IMR-90 (cell line): ENCODE results near the gene C10orf90. TPM values are rescaled to one million over a fixed set of nuclear protein-coding genes. Genes with fewer than 3 reads are reported as not detected.

ENCODE experiments used
- ATAC-seq: fragments of 200-7000 bp; cut with Tn5 transposase; 2 replicates; pipeline ENCODE4 v1.9.1; 2020; ENCODE audit warnings: low read depth, mild to moderate bottlenecking, moderate library complexity
- BruUV-seq: library from RNA; stranded (reverse); fragments of 400-500 nt; replicated peaks from 2 replicates; lab custom pipeline; 2021; lab: Mats Ljungman, UMichigan
- CTCF ChIA-PET: fragments of 300-600 bp; formaldehyde crosslinking; extraction: SDS; loops from one replicate; lab custom pipeline; 2021; ENCODE audit warnings: antibody characterized with exemption; lab: Yijun Ruan, JAX
- POLR2A ChIA-PET: fragments of 300-600 bp; sonication (Branson Sonifier 250); formaldehyde crosslinking; loops from one replicate; lab custom pipeline; 2022; ENCODE audit warnings: antibody characterized with exemption; ENCODE audit not compliant: unreplicated experiment; lab: Charles Lee
- DNase-seq: peaks from one replicate; pipeline ENCODE4 v3.0.0; 2013
- H2AFZ ChIP-seq: replicated peaks from 2 replicates; pipeline ENCODE3; 2013; ENCODE audit warnings: low read length, mild to moderate bottlenecking; ENCODE audit not compliant: poor library complexity
- H2AK5ac ChIP-seq: 2 replicates; pipeline ENCODE4 v1.6.1; 2013; ENCODE audit warnings: low read depth, low read length, inconsistent platforms
- H2AK9ac ChIP-seq: replicated peaks from 2 replicates; pipeline ENCODE3; 2013; ENCODE audit warnings: mild to moderate bottlenecking, low read depth, low read length, moderate library complexity; ENCODE audit not compliant: poor library complexity
- H2BK120ac ChIP-seq: 2 replicates; pipeline ENCODE4 v1.6.1; 2013; ENCODE audit warnings: low read depth, low read length, inconsistent platforms
- H2BK15ac ChIP-seq: 3 replicates; pipeline ENCODE4 v1.6.1; 2013; ENCODE audit warnings: low read depth, low read length, inconsistent platforms
- H2BK20ac ChIP-seq: 2 replicates; pipeline ENCODE4 v1.6.1; 2013; ENCODE audit warnings: low read depth, mild to moderate bottlenecking, inconsistent platforms, low read length, moderate library complexity
- H2BK5ac ChIP-seq: 2 replicates; pipeline ENCODE4 v1.6.1; 2013; ENCODE audit warnings: mild to moderate bottlenecking, low read depth, low read length, inconsistent platforms; ENCODE audit not compliant: poor library complexity, severe bottlenecking
- H3K14ac ChIP-seq: replicated peaks from 2 replicates; pipeline ENCODE4 v1.6.1; 2013; ENCODE audit warnings: low read depth, low read length, inconsistent platforms
- H3K18ac ChIP-seq: 2 replicates; pipeline ENCODE4 v1.6.1; 2013; ENCODE audit warnings: low read depth, low read length, control low read depth
- H3K23ac ChIP-seq: 2 replicates; pipeline ENCODE4 v1.6.1; 2013; ENCODE audit warnings: low read depth, low read length, inconsistent platforms
- H3K27ac ChIP-seq: 2 replicates; pipeline ENCODE4 v1.5.1; 2013; ENCODE audit warnings: mild to moderate bottlenecking, control low read depth, low read length; ENCODE audit not compliant: insufficient read depth
- H3K27me3 ChIP-seq: 2 replicates; pipeline ENCODE4 v1.6.1; 2013; ENCODE audit warnings: low read length; ENCODE audit not compliant: control insufficient read depth, insufficient read depth
- H3K36me3 ChIP-seq: 2 replicates; pipeline ENCODE4 v1.6.1; 2013; ENCODE audit warnings: low read length, mixed read lengths; ENCODE audit not compliant: control insufficient read depth, insufficient read depth
- H3K4ac ChIP-seq: 2 replicates; pipeline ENCODE4 v1.6.1; 2013; ENCODE audit warnings: low read depth, low read length, inconsistent platforms
- H3K4me1 ChIP-seq: 2 replicates; pipeline ENCODE4 v1.6.1; 2013; ENCODE audit warnings: low read length, mixed read lengths; ENCODE audit not compliant: control insufficient read depth, insufficient read depth
- H3K4me2 ChIP-seq: 2 replicates; pipeline ENCODE4 v1.6.1; 2013; ENCODE audit warnings: low read depth, mild to moderate bottlenecking, control low read depth, low read length, moderate library complexity
- H3K4me3 ChIP-seq: 2 replicates; pipeline ENCODE4 v1.5.1; 2013; ENCODE audit warnings: low read depth, mild to moderate bottlenecking, control low read depth, low read length, moderate library complexity; ENCODE audit not compliant: insufficient read depth
- H3K56ac ChIP-seq: 2 replicates; pipeline ENCODE4 v1.6.1; 2013; ENCODE audit warnings: low read length, inconsistent platforms; ENCODE audit not compliant: insufficient read depth; ENCODE audit errors: extremely low read depth
- H3K79me1 ChIP-seq, 2 experiments: 2 replicates each; pipeline ENCODE4 v1.6.1; 2013; ENCODE audit warnings: low read length in 2 of 2, inconsistent platforms in 1 of 2, low read depth in 1 of 2
- H3K9ac ChIP-seq: 2 replicates; pipeline ENCODE4 v1.6.1; 2013; ENCODE audit warnings: low read depth, low read length, control low read depth
- H3K9me1 ChIP-seq: 2 replicates; pipeline ENCODE4 v1.6.1; 2013; ENCODE audit warnings: low read length, inconsistent platforms; ENCODE audit not compliant: insufficient read depth
- H3K9me3 ChIP-seq: 2 replicates; pipeline ENCODE4 v1.6.1; 2013; ENCODE audit warnings: low read length; ENCODE audit not compliant: control insufficient read depth, insufficient read depth
- H4K20me1 ChIP-seq: 2 replicates; pipeline ENCODE4 v1.6.1; 2013; ENCODE audit warnings: low read length, inconsistent platforms; ENCODE audit not compliant: insufficient read depth
- H4K5ac ChIP-seq: 2 replicates; pipeline ENCODE4 v1.6.1; 2013; ENCODE audit warnings: mild to moderate bottlenecking, low read depth, low read length, control low read depth
- H4K8ac ChIP-seq, 2 experiments: 2 replicates each; pipeline ENCODE4 v1.6.1; 2013; ENCODE audit warnings: low read depth in 2 of 2, low read length in 2 of 2, control low read depth in 1 of 2, inconsistent platforms in 1 of 2
- H4K91ac ChIP-seq: 2 replicates; pipeline ENCODE4 v1.6.1; 2013; ENCODE audit warnings: low read depth, low read length, inconsistent platforms; ENCODE audit not compliant: insufficient read depth
- CEBPB ChIP-seq: IDR thresholded peaks from 2 replicates; pipeline ENCODE4 v1.6.1; 2012; ENCODE audit warnings: low read depth, low read length, improper control_type of control experiment
- CHD1 ChIP-seq: IDR thresholded peaks from 2 replicates; pipeline ENCODE4 v1.6.1; 2012; ENCODE audit warnings: low read depth, low read length, improper control_type of control experiment
- FOS ChIP-seq: fragments of 150-350 bp; IDR thresholded peaks from 2 replicates; pipeline ENCODE4 v1.6.1; 2016; ENCODE audit warnings: low read depth, low read length
- MAZ ChIP-seq: IDR thresholded peaks from 2 replicates; pipeline ENCODE4 v1.6.1; 2012; ENCODE audit warnings: low read depth, mild to moderate bottlenecking, low read length, improper control_type of control experiment, moderate library complexity, borderline replicate concordance
- MXI1 ChIP-seq: IDR thresholded peaks from 2 replicates; pipeline ENCODE4 v1.6.1; 2012; ENCODE audit warnings: low read depth, mild to moderate bottlenecking, low read length, moderate library complexity, borderline replicate concordance
- NFE2L2 ChIP-seq: fragments of 150-350 bp; IDR thresholded peaks from 2 replicates; pipeline ENCODE4 v1.6.1; 2016; ENCODE audit warnings: low read depth, mild to moderate bottlenecking, low read length
- POLR2A ChIP-seq: IDR thresholded peaks from 2 replicates; pipeline ENCODE4 v1.6.1; 2012; ENCODE audit warnings: mild to moderate bottlenecking, low read depth, low read length
- RFX5 ChIP-seq: IDR thresholded peaks from 2 replicates; pipeline ENCODE4 v1.8.0; 2012; ENCODE audit warnings: low read depth, mild to moderate bottlenecking, low read length, moderate library complexity
- SMC3 ChIP-seq: fragments of 150-350 bp; IDR thresholded peaks from 2 replicates; pipeline ENCODE4 v1.6.1; 2016; ENCODE audit warnings: low read depth, mild to moderate bottlenecking, antibody characterized with exemption, low read length, moderate library complexity
- WGBS, 2 experiments: methylation state at CpG; one replicate each; pipeline versions ENCODE4 v1.1.5 to v1.1.7; 2013; ENCODE audit warnings: missing lambda C conversion rate in 2 of 2; ENCODE audit not compliant: insufficient read length in 1 of 2; ENCODE audit errors: extremely low coverage in 2 of 2; 5-methylcytosine and 5-hydroxymethylcytosine counted together
- dilution Hi-C: fragments of 300-500 bp; cut with HindIII; formaldehyde crosslinking; loops from one replicate; pipeline ENCODE4 v1.14.3; 2018; ENCODE audit warnings: low sequenced_read_pairs; ENCODE audit not compliant: unreplicated experiment
- in situ Hi-C: fragments of 300-500 bp; cut with MboI; formaldehyde crosslinking; loops from 3 replicates; pipeline ENCODE4 v1.14.3; 2019; ENCODE audit warnings: low sequenced_read_pairs, inconsistent platforms, mixed read lengths
- intact Hi-C: fragments of 100-400 bp; cut with micrococcal nuclease; formaldehyde crosslinking; loops from 2 replicates; pipeline ENCODE4 v1.10.0; 2022
- polyA plus RNA-seq, 3 experiments: library from polyadenylated mRNA; depleted of rRNA; stranded (reverse); fragments of >200 nt; gene quantifications; 2 replicates each; pipeline ENCODE4 v1.2.3, GENCODE V29; 2012; ENCODE audit warnings: low replicate concordance in 1 of 3
- total RNA-seq: library from RNA; depleted of rRNA; stranded (reverse); fragments of >200 nt; gene quantifications from 2 replicates; pipeline ENCODE4 v1.2.3, GENCODE V29; 2012
- TF ChIP-seq, protein P1 (sequence below): fragments of 150-350 bp; IDR thresholded peaks from 2 replicates; pipeline ENCODE4 v1.6.1; 2016; ENCODE audit warnings: low read depth, mild to moderate bottlenecking, low read length, moderate library complexity, borderline replicate concordance
- TF ChIP-seq, protein P2 (sequence below): conservative IDR thresholded peaks from 2 replicates; pipeline ENCODE4 v1.5.1; 2012; ENCODE audit warnings: mild to moderate bottlenecking, low read depth, low read length, improper control_type of control experiment
- TF ChIP-seq, protein P3 (sequence below): fragments of 150-350 bp; IDR thresholded peaks from 2 replicates; pipeline ENCODE4 v1.6.1; 2017; ENCODE audit warnings: mild to moderate bottlenecking, antibody characterized with exemption, low read length, low read depth

C10orf90 gene
- total and polyA plus RNA-seq, 2 of the 4 experiments (the other 2 are of a cell fraction) = 0.05 to 0.18 TPM

DNA sequence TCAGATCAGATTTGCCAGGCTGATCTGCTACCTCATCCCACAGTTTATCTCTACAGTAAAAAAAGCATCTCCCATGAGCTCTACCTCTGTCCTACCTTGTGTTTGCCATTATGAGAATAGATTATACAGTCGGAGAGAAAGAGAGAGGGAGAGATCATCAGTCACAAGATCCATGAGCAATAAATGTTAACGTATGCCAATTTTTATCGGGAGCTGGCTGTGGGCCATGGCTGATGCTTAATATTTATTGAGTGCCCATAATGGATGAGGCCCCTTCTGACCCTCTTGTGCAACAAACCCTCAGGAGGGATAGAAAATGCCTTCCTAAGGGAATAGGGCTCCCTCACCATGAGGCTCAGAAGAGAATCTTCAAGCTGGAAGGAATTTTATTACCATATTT, 52.8 kb downstream of the C10orf90 start:
- Histone ChIP-seq H3K79me1 (no peaks in the 10 kb centered on the region), H2BK5ac (no peak overlapping the region), H2BK15ac (no peak overlapping the region), H3K27ac (no peak overlapping the region), H3K4me1 (no peaks in the 10 kb centered on the region), H4K91ac (no peak overlapping the region), H3K18ac (no peak overlapping the region), H2AK9ac (no peak overlapping the region), H3K4me3 (no peak overlapping the region), H3K23ac (no peak overlapping the region), H4K8ac (no peak overlapping the region), H3K36me3 (no peaks in the 10 kb centered on the region), H2BK120ac (no peak overlapping the region), H3K27me3 (no peaks in the 10 kb centered on the region), H3K9ac (no peak overlapping the region), H3K4me2 (no peak overlapping the region), H3K9me1 (no peaks in the 10 kb centered on the region), H3K4ac (no peak overlapping the region), H4K20me1 (no peaks in the 10 kb centered on the region), H3K14ac (no peak overlapping the region), H4K5ac (no peak overlapping the region), H3K56ac (no peak overlapping the region), H2AK5ac (no peak overlapping the region), H2AFZ (no peak overlapping the region), H3K9me3 (no peaks in the 10 kb centered on the region), H2BK20ac (no peak overlapping the region)
- ChIA-PET CTCF (no interaction called here), POLR2A (no interaction called here)
- no TSS peak for BruUV-seq
- ATAC-seq = no peak
- in situ Hi-C loops (no loop called here), dilution Hi-C loops (no loop called here), intact Hi-C loops (no loop called here)
- DNase-seq = no peak
- WGBS, 2 experiments = no CpG with 5 or more reads among the region's 3 CpGs
- TF ChIP-seq POLR2A (no peak), MXI1 (no peak), FOS (no peak), RFX5 (no peak), SMC3 (no peak), CHD1 (no peak), CEBPB (no peak), MAZ (no peak), NFE2L2 (no peak)
- TF ChIP-seq, protein P1, sequence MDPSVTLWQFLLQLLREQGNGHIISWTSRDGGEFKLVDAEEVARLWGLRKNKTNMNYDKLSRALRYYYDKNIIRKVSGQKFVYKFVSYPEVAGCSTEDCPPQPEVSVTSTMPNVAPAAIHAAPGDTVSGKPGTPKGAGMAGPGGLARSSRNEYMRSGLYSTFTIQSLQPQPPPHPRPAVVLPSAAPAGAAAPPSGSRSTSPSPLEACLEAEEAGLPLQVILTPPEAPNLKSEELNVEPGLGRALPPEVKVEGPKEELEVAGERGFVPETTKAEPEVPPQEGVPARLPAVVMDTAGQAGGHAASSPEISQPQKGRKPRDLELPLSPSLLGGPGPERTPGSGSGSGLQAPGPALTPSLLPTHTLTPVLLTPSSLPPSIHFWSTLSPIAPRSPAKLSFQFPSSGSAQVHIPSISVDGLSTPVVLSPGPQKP = no peak
- TF ChIP-seq, protein P2, sequence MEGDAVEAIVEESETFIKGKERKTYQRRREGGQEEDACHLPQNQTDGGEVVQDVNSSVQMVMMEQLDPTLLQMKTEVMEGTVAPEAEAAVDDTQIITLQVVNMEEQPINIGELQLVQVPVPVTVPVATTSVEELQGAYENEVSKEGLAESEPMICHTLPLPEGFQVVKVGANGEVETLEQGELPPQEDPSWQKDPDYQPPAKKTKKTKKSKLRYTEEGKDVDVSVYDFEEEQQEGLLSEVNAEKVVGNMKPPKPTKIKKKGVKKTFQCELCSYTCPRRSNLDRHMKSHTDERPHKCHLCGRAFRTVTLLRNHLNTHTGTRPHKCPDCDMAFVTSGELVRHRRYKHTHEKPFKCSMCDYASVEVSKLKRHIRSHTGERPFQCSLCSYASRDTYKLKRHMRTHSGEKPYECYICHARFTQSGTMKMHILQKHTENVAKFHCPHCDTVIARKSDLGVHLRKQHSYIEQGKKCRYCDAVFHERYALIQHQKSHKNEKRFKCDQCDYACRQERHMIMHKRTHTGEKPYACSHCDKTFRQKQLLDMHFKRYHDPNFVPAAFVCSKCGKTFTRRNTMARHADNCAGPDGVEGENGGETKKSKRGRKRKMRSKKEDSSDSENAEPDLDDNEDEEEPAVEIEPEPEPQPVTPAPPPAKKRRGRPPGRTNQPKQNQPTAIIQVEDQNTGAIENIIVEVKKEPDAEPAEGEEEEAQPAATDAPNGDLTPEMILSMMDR = no peak
- TF ChIP-seq, protein P3, sequence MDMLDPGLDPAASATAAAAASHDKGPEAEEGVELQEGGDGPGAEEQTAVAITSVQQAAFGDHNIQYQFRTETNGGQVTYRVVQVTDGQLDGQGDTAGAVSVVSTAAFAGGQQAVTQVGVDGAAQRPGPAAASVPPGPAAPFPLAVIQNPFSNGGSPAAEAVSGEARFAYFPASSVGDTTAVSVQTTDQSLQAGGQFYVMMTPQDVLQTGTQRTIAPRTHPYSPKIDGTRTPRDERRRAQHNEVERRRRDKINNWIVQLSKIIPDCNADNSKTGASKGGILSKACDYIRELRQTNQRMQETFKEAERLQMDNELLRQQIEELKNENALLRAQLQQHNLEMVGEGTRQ = no peak
